ENCODE data around the gene PRTN3.

GRCh38 chr19:862581-863314, 21.9 kb downstream of the PRTN3 start:
- no peak for TF ChIP-seq CTCF (optimal IDR thresholded peaks at IDR 0.05 in 1 of 3, IDR thresholded peaks at IDR 0.05 in 1 of 3, conservative IDR thresholded peaks at IDR 0.05 in 1 of 3; ENCODE audit: extremely low read depth in 1 of 3, insufficient read depth in 2 of 3, low read length in 3 of 3)
- TF ChIP-seq EZH2 (IDR thresholded peaks at IDR 0.05; ENCODE audit: low read length) = no peak
